Esophagus muscularis mucosa (tissue), 3 donors: Measurements from ENCODE around the gene ASB10.

ENCODE experiments used
- POLR2AphosphoS5 ChIP-seq, 2 donors: sonication (generic); formaldehyde crosslinking; IDR thresholded peaks; one replicate each; pipeline ENCODE4 v1.6.1; 2017; ENCODE audit warnings: antibody characterized with exemption in 2 of 2
- TF ChIP-seq, protein P1 (sequence below), 3 experiments: fragments of 200-600 bp in 2 of 3; fragments of 450-650 bp in 1 of 3; sonication (generic) in 2 of 3; IDR thresholded peaks; one replicate each; pipeline ENCODE4 v1.5.1; 2017 to 2019; ENCODE audit warnings: antibody characterized with exemption in 3 of 3, mild to moderate bottlenecking in 2 of 3, moderate library complexity in 1 of 3

GRCh38 chr7:151128716-151129115, 58.3 kb downstream of the ASB10 start:
- TF ChIP-seq, protein P1, sequence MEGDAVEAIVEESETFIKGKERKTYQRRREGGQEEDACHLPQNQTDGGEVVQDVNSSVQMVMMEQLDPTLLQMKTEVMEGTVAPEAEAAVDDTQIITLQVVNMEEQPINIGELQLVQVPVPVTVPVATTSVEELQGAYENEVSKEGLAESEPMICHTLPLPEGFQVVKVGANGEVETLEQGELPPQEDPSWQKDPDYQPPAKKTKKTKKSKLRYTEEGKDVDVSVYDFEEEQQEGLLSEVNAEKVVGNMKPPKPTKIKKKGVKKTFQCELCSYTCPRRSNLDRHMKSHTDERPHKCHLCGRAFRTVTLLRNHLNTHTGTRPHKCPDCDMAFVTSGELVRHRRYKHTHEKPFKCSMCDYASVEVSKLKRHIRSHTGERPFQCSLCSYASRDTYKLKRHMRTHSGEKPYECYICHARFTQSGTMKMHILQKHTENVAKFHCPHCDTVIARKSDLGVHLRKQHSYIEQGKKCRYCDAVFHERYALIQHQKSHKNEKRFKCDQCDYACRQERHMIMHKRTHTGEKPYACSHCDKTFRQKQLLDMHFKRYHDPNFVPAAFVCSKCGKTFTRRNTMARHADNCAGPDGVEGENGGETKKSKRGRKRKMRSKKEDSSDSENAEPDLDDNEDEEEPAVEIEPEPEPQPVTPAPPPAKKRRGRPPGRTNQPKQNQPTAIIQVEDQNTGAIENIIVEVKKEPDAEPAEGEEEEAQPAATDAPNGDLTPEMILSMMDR (IDR thresholded peaks at IDR 0.05) = no peak
- TF ChIP-seq POLR2AphosphoS5 (IDR thresholded peaks at IDR 0.05) = no peak
